Astrocyte (in vitro differentiated cells and primary cell): ENCODE results near the gene FNDC3A.

Source experiments
- EZH2 ChIP-seq: IDR thresholded peaks from 2 replicates; pipeline ENCODE4 v1.6.1; 2012; ENCODE audit warnings: mild to moderate bottlenecking, low read length, inconsistent platforms; ENCODE audit not compliant: insufficient read depth
- TF ChIP-seq, protein P1 (sequence below): IDR thresholded peaks from 2 replicates; pipeline ENCODE4 v1.5.1; 2011; ENCODE audit warnings: low read depth, mild to moderate bottlenecking, inconsistent platforms, low read length, moderate library complexity; ENCODE audit not compliant: insufficient read depth

DNA sequence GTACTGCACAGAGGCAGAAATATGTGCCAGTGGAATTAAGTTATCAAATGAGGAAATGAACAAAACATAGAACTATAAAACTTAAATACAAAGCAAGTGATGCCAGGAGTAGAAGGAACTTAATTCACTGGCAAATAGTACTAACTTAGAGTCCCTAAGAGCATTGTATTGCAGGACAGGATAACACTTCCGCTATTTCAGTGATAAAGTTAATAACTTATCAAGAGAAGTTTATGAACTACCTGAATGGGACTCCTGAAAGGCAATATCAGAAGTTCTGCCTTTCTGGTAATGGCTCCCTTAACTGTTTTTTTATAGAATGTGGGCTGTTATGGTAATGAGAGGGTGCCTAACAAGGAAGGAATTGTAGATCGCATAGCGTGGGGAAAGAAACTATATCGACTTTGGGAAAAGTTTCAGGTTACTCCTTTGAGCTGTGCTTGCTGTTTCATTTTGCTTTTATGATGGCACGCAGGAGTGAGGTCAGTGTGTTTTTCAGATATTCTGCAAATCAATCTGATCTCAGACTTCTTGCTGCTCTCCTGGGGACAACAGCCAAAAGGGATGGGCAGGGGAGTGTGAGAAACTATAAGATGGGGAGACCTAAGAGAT, 149.1 kb downstream of the FNDC3A start:
- TF ChIP-seq, protein P1, sequence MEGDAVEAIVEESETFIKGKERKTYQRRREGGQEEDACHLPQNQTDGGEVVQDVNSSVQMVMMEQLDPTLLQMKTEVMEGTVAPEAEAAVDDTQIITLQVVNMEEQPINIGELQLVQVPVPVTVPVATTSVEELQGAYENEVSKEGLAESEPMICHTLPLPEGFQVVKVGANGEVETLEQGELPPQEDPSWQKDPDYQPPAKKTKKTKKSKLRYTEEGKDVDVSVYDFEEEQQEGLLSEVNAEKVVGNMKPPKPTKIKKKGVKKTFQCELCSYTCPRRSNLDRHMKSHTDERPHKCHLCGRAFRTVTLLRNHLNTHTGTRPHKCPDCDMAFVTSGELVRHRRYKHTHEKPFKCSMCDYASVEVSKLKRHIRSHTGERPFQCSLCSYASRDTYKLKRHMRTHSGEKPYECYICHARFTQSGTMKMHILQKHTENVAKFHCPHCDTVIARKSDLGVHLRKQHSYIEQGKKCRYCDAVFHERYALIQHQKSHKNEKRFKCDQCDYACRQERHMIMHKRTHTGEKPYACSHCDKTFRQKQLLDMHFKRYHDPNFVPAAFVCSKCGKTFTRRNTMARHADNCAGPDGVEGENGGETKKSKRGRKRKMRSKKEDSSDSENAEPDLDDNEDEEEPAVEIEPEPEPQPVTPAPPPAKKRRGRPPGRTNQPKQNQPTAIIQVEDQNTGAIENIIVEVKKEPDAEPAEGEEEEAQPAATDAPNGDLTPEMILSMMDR = no peak
- no peak for TF ChIP-seq EZH2
